GM15510 (cell line): ENCODE data around the gene GABRR1.

Experiments used
- POLR2A ChIP-seq: IDR thresholded peaks from 3 replicates; pipeline ENCODE4 v1.6.1; 2011; ENCODE audit warnings: borderline replicate concordance; ENCODE audit not compliant: insufficient read length; ENCODE audit errors: extremely low read depth

Gene GABRR1

GRCh38 chr6:89217299-89217910 is at the start of gene GABRR1:
TSS of gene GABRR1 (minus strand) at chr6:89217358. CDS start at chr6:89217322, 36 bp downstream.
- no peak for TF ChIP-seq POLR2A

- TF ChIP-seq POLR2A = no peak
Measured at GRCh38 chr6:89264296-89264695, 47.1 kb upstream of the GABRR1 start.

GRCh38 chr6:89260832-89261231 is 43.7 kb upstream of the GABRR1 start:
- TF ChIP-seq POLR2A = no peak

- no peak for TF ChIP-seq POLR2A
Measured at GRCh38 chr6:89260310-89260709, 43.2 kb upstream of the GABRR1 start.

- no peak for TF ChIP-seq POLR2A
Measured at GRCh38 chr6:89258912-89259311, 41.8 kb upstream of the GABRR1 start.

- no peak for TF ChIP-seq POLR2A
Measured at GRCh38 chr6:89257781-89258180, 40.6 kb upstream of the GABRR1 start.

- TF ChIP-seq POLR2A = no peak
Measured at GRCh38 chr6:89257346-89257745, 40.2 kb upstream of the GABRR1 start.

GRCh38 chr6:89255417-89255816 is 38.3 kb upstream of the GABRR1 start:
- no peak for TF ChIP-seq POLR2A

GRCh38 chr6:89254569-89254968 is 37.4 kb upstream of the GABRR1 start:
- TF ChIP-seq POLR2A = no peak

GRCh38 chr6:89252907-89253306 is 35.7 kb upstream of the GABRR1 start:
- no peak for TF ChIP-seq POLR2A

GRCh38 chr6:89251976-89252375 is 34.8 kb upstream of the GABRR1 start:
- TF ChIP-seq POLR2A = no peak

- TF ChIP-seq POLR2A = no peak
Measured at GRCh38 chr6:89251170-89251569, 34.0 kb upstream of the GABRR1 start.

- no peak for TF ChIP-seq POLR2A
Measured at GRCh38 chr6:89250239-89250638, 33.1 kb upstream of the GABRR1 start.

- no peak for TF ChIP-seq POLR2A
Measured at GRCh38 chr6:89244241-89244985, 27.3 kb upstream of the GABRR1 start.

- TF ChIP-seq POLR2A = no peak
Measured at GRCh38 chr6:89243331-89243629, 26.1 kb upstream of the GABRR1 start.

- TF ChIP-seq POLR2A = no peak
Measured at GRCh38 chr6:89242574-89243330, 25.6 kb upstream of the GABRR1 start.
